ENCODE measurements around the gene B3GALT4. TPM values are rescaled to one million over a fixed set of nuclear protein-coding genes. Genes with fewer than 3 reads are reported as not detected.

The B3GALT4 gene
- total RNA-seq, 1 donor from 2014 or later = 6.5 TPM

DNA sequence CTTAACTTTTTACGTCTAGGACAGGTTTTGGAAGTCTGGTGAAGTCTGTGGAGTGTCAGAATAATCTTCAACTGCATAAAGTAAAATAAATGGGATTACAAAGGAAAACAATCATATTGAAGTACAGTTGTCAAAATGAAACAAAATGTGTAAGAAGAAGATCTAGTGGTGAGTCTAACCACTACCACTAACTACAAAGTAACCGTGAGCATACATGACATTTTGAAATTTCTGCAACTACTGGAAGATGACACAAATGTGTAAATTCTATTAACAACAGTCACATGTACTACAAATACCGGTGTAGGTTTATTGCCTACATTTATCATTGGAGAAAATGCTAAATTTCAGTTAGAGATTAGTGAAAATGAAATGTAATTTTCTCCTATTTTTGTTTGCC is 35.0 kb upstream of the B3GALT4 start:
- Mint-ChIP-seq H3K27ac (ENCODE audit: unreplicated experiment) (no peak overlapping the region), H3K9me3 (ENCODE audit: low read depth) (no peaks in the 10 kb centered on the region), H3K4me3 (ENCODE audit: unreplicated experiment) (no peak overlapping the region), H3K4me1 (ENCODE audit: low read depth) (no peaks in the 10 kb centered on the region), H3K36me3 (ENCODE audit: low read depth) (no peaks in the 10 kb centered on the region), H3K27me3 (ENCODE audit: low read depth) (peaks cover 32% of the 10 kb centered on the region)
- TF ChIP-seq, protein P1, sequence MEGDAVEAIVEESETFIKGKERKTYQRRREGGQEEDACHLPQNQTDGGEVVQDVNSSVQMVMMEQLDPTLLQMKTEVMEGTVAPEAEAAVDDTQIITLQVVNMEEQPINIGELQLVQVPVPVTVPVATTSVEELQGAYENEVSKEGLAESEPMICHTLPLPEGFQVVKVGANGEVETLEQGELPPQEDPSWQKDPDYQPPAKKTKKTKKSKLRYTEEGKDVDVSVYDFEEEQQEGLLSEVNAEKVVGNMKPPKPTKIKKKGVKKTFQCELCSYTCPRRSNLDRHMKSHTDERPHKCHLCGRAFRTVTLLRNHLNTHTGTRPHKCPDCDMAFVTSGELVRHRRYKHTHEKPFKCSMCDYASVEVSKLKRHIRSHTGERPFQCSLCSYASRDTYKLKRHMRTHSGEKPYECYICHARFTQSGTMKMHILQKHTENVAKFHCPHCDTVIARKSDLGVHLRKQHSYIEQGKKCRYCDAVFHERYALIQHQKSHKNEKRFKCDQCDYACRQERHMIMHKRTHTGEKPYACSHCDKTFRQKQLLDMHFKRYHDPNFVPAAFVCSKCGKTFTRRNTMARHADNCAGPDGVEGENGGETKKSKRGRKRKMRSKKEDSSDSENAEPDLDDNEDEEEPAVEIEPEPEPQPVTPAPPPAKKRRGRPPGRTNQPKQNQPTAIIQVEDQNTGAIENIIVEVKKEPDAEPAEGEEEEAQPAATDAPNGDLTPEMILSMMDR (IDR thresholded peaks at IDR 0.05) = no peak
- DNase-seq (ENCODE audit: low spot score) = no peak

DNA sequence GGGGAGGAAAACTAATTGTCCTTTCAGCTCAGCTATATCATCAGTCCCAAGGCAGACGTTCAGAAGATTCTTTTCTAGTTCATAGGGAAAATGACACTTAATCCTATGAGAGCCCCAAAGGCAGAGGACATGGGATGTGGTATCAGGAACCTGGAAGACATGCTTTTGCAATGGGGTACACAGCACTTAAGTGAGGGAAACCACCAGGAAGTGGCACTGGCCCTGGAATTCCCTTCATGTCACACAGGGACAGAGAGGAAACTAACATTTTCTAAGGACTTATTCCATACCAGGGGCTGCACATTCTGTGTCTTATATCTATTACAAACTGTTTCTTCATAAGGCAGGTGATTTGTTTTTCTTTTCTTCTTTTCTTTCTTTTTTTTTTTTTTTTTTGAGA is 33.4 kb upstream of the B3GALT4 start:
- H3K36me3 Mint-ChIP-seq (ENCODE audit: low read depth) = no peaks in the 10 kb centered on the region
- peaks cover 5% of the 10 kb centered on the region for H3K4me1 Mint-ChIP-seq (ENCODE audit: low read depth)
- no peaks in the 10 kb centered on the region for H3K9me3 Mint-ChIP-seq (ENCODE audit: low read depth)
- H3K27ac Mint-ChIP-seq (ENCODE audit: unreplicated experiment) = no peak overlapping the region
- TF ChIP-seq, protein P1 (IDR thresholded peaks at IDR 0.05) = no peak
- peaks cover 28% of the 10 kb centered on the region for H3K27me3 Mint-ChIP-seq (ENCODE audit: low read depth)
- DNase-seq (ENCODE audit: low spot score) = no peak
- no peak overlapping the region for H3K4me3 Mint-ChIP-seq (ENCODE audit: unreplicated experiment)

DNA sequence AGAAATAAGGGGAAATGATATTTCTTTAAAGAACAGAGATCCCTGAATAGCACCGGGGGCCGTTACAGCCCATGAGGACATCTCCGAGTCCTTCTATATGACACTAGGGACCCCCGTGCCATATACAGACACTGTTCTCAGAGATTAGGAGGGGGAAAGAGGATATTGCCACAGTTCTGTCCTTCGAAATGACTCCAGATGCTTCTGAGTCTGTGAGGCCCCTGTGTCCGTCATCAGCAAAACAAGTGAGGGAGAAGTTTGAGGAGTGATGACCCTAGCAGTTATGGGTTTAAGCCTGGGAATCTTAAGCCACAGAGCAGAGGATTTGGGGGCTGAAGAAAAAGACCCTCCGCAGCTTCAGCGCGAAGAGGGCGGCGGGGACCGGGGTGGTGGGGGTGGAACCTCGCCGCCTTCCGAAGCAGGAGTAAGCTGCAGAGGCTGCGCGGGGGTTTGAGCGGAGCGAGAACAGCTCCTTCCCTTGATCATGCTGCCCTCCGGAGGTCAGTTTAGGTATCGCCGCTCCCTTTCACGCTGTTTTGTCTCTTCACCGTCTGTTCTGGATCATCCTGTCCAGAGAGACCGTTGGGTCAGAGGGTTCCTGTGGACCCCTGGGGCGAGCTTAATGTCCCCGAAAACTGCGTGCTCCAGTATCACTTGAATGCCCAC is 28.8 kb upstream of the B3GALT4 start:
- Mint-ChIP-seq H3K36me3 (ENCODE audit: low read depth) (peaks cover 9% of the 10 kb centered on the region), H3K27me3 (ENCODE audit: low read depth) (peaks cover 4% of the 10 kb centered on the region), H3K4me1 (ENCODE audit: low read depth) (peaks cover 43% of the 10 kb centered on the region), H3K9me3 (ENCODE audit: low read depth) (no peaks in the 10 kb centered on the region), H3K27ac (ENCODE audit: unreplicated experiment) (peak overlapping the region; percentile 97), H3K4me3 (ENCODE audit: unreplicated experiment) (peak overlapping the region; percentile 87)
- TF ChIP-seq, protein P1 (IDR thresholded peaks at IDR 0.05) = peak; percentile 100
- DNase-seq (ENCODE audit: low spot score) = no peak

DNA sequence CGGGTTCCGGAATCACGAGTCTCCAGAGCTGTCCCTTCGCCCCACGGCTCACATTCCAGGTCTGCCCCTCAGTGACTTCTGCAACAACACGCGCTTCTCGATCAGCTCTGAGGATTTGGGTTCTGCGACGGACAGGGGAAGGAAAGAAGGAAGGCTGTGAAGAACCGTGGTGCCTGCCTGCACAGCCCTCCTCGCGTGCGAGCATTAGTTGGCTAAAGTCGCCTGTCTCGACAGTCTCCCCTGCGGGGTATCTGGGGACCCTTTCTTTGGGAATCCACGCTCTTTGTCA is 28.3 kb upstream of the B3GALT4 start:
- Mint-ChIP-seq H3K9me3 (ENCODE audit: low read depth) (no peaks in the 10 kb centered on the region), H3K27ac (ENCODE audit: unreplicated experiment) (peak overlapping the region; percentile 97), H3K27me3 (ENCODE audit: low read depth) (peaks cover 2% of the 10 kb centered on the region), H3K36me3 (ENCODE audit: low read depth) (peaks cover 9% of the 10 kb centered on the region), H3K4me1 (ENCODE audit: low read depth) (peaks cover 43% of the 10 kb centered on the region), H3K4me3 (ENCODE audit: unreplicated experiment) (peak overlapping the region; percentile 87)
- TF ChIP-seq, protein P1 (IDR thresholded peaks at IDR 0.05) = peak; percentile 69
- DNase-seq (ENCODE audit: low spot score) = no peak

DNA sequence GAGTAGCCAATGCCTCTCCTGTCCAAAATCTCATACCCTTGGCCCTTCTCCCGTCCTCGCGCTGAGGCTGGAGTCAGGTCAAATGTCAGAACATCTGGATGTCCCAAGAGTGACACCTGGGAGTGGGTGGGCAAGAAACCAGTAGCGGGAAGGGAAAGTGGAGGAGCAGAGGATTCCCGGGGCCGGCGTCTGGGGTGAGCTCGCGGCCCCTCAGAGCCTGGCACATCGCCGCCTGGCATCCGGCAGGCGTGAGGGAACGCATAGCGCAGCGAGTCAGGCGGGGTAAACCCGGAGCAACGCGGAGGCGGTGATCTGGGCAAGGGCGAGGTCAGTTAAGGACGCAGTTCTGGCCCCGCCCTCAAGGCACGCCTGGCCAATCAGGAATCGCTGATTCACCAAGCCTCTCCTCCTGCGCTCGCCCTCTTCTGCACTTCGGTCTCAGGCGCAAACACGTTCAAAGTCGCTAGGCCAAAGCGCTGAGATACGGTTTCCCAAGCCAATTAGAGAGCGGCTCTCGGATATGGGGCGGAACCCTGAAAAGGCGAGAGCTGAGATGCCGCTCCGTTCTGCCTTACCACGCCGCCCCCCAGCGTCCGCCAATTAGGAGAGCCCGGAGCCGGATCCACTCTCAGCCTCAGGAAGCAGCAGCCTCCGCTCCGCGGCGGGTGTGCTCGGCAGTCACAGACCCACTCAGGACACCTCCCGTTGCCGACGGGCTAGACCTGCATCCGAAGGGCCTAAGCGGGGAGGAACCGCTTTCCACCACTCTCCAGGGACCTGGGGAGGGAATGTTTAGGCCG is 27.8 kb upstream of the B3GALT4 start:
- peak overlapping the region; percentile 87 for H3K4me3 Mint-ChIP-seq (ENCODE audit: unreplicated experiment)
- TF ChIP-seq, protein P1 (IDR thresholded peaks at IDR 0.05) = no peak
- H3K27ac Mint-ChIP-seq (ENCODE audit: unreplicated experiment) = peak overlapping the region; percentile 97
- H3K36me3 Mint-ChIP-seq (ENCODE audit: low read depth) = peaks cover 9% of the 10 kb centered on the region
- H3K9me3 Mint-ChIP-seq (ENCODE audit: low read depth) = no peaks in the 10 kb centered on the region
- peaks cover 43% of the 10 kb centered on the region for H3K4me1 Mint-ChIP-seq (ENCODE audit: low read depth)
- no peaks in the 10 kb centered on the region for H3K27me3 Mint-ChIP-seq (ENCODE audit: low read depth)
- DNase-seq (ENCODE audit: low spot score) = peak; percentile 97
